AG04450 (cell line): ENCODE data around the gene HMMR. TPM values are rescaled to one million over a fixed set of nuclear protein-coding genes. Genes with fewer than 3 reads are reported as not detected.
A peak's percentile ranks its signal among the peaks of the same experiment; 100 is the strongest.
"Not testable (repeated sequence)": the region's sequence is repeated elsewhere in the genome, so short reads cannot be mapped to it uniquely, and the experiment has no call there.

Experiments
- CTCF ChIA-PET: fragments of 300-600, 350-600 bp; formaldehyde crosslinking; extraction: SDS; loops from one replicate; lab custom pipeline; 2022; ENCODE audit warnings: antibody characterized with exemption, inconsistent platforms; lab: Charles Lee
- POLR2A ChIA-PET: fragments of 350-600 bp; formaldehyde crosslinking; extraction: SDS; loops from one replicate; lab custom pipeline; 2021; ENCODE audit warnings: antibody characterized with exemption, inconsistent platforms; lab: Yijun Ruan, JAX
- DNase-seq: peaks from one replicate; pipeline ENCODE4 v3.0.0-alpha.2; 2011; ENCODE audit warnings: low read depth, low spot score
- H3K27ac ChIP-seq: one replicate; pipeline ENCODE4 v1.5.1; 2012; ENCODE audit warnings: low read depth, low read length, control low read depth
- H3K27me3 ChIP-seq: one replicate; pipeline ENCODE4 v1.6.0; 2012; ENCODE audit warnings: low read length; ENCODE audit not compliant: control insufficient read depth, insufficient read depth
- H3K4me3 ChIP-seq: 2 replicates; pipeline ENCODE4 v1.5.1; 2011; ENCODE audit warnings: mild to moderate bottlenecking, low read depth, low read length, control low read depth
- H3K9me3 ChIP-seq: 2 replicates; pipeline ENCODE4 v1.5.1; 2012; ENCODE audit warnings: low read length; ENCODE audit not compliant: control insufficient read depth, insufficient read depth
- polyA minus RNA-seq: library from RNA; depleted of rRNA, polyadenylated mRNA; stranded (reverse); fragments of >200 nt; gene quantifications from 2 replicates; pipeline ENCODE4 v1.2.3, GENCODE V29; 2011; rRNA and poly(A)+ RNA removed
- polyA plus RNA-seq: library from polyadenylated mRNA; depleted of rRNA; stranded (reverse); fragments of >200 nt; gene quantifications from 2 replicates; pipeline ENCODE4 v1.2.3, GENCODE V29; 2011; rRNA removed
- TF ChIP-seq, protein P1 (sequence below): IDR thresholded peaks from 2 replicates; pipeline ENCODE4 v1.5.1; 2011; ENCODE audit warnings: low read depth, low read length, control low read depth, inconsistent platforms

Gene HMMR, protein sequence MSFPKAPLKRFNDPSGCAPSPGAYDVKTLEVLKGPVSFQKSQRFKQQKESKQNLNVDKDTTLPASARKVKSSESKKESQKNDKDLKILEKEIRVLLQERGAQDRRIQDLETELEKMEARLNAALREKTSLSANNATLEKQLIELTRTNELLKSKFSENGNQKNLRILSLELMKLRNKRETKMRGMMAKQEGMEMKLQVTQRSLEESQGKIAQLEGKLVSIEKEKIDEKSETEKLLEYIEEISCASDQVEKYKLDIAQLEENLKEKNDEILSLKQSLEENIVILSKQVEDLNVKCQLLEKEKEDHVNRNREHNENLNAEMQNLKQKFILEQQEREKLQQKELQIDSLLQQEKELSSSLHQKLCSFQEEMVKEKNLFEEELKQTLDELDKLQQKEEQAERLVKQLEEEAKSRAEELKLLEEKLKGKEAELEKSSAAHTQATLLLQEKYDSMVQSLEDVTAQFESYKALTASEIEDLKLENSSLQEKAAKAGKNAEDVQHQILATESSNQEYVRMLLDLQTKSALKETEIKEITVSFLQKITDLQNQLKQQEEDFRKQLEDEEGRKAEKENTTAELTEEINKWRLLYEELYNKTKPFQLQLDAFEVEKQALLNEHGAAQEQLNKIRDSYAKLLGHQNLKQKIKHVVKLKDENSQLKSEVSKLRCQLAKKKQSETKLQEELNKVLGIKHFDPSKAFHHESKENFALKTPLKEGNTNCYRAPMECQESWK
- 6.3 and 12.5 TPM in 2 replicates for polyA plus RNA-seq
- polyA minus RNA-seq = 1.6 and 2.5 TPM in 2 replicates

- H3K27ac ChIP-seq = peak within 1 kb of the TSS; percentile 98
- ChIA-PET POLR2A (interaction anchor here (0.6 to 3.4 kb wide), 11 partner anchors 7 to 545 kb away, joined by 3 to 20 read pairs (median 3); partner anchors contain the start of genes CCNG1 and MAT2B), CTCF (interaction anchor here (0.7 to 3.1 kb wide), 8 partner anchors 10 to 51 kb away, joined by 3 to 16 read pairs (median 4); partner anchors contain the start of gene MAT2B)
- H3K9me3 ChIP-seq = no peaks in the 10 kb centered on the region
- no peak for DNase-seq
- peak within 1 kb of the TSS; percentile 82 for H3K4me3 ChIP-seq
- H3K27me3 ChIP-seq = no peaks in the 10 kb centered on the region
- TF ChIP-seq, protein P1, sequence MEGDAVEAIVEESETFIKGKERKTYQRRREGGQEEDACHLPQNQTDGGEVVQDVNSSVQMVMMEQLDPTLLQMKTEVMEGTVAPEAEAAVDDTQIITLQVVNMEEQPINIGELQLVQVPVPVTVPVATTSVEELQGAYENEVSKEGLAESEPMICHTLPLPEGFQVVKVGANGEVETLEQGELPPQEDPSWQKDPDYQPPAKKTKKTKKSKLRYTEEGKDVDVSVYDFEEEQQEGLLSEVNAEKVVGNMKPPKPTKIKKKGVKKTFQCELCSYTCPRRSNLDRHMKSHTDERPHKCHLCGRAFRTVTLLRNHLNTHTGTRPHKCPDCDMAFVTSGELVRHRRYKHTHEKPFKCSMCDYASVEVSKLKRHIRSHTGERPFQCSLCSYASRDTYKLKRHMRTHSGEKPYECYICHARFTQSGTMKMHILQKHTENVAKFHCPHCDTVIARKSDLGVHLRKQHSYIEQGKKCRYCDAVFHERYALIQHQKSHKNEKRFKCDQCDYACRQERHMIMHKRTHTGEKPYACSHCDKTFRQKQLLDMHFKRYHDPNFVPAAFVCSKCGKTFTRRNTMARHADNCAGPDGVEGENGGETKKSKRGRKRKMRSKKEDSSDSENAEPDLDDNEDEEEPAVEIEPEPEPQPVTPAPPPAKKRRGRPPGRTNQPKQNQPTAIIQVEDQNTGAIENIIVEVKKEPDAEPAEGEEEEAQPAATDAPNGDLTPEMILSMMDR = no peak
Measured at GRCh38 chr5:163460562-163461171, at the start of gene HMMR. HMMR (plus strand) TSS chr5:163460632; CDS start chr5:163460693, 61 bp downstream.

- POLR2A ChIA-PET, H3K4me3 ChIP-seq, H3K9me3 ChIP-seq, DNase-seq, H3K27ac ChIP-seq: not testable (repeated sequence)
- CTCF ChIA-PET = interaction anchor here (0.7 to 1.3 kb wide), 2 partner anchors 8 to 9 kb away, joined by 3 read pairs; no protein-coding TSS in a partner anchor
- peaks cover 14% of the 10 kb centered on the region for H3K27me3 ChIP-seq
Measured at GRCh38 chr5:163415673-163416072, 44.8 kb upstream of the HMMR start.

GRCh38 chr5:163424836-163425235 is 35.6 kb upstream of the HMMR start:
- TF ChIP-seq, protein P1 = no peak
- DNase-seq = no peak
- H3K9me3 ChIP-seq = no peaks in the 10 kb centered on the region
- H3K27ac ChIP-seq = no peak overlapping the region
- no peak overlapping the region for H3K4me3 ChIP-seq
- H3K27me3 ChIP-seq = no peaks in the 10 kb centered on the region
- POLR2A ChIA-PET = no interaction called here
- CTCF ChIA-PET = interaction anchor here (1.3 kb wide), 1 partner anchor 17 kb away, joined by 6 read pairs; no protein-coding TSS in a partner anchor

- CTCF ChIA-PET, H3K27me3 ChIP-seq, H3K9me3 ChIP-seq, POLR2A ChIA-PET, H3K27ac ChIP-seq, H3K4me3 ChIP-seq, DNase-seq: not testable (repeated sequence)
Measured at GRCh38 chr5:163426128-163426527, 34.3 kb upstream of the HMMR start.

GRCh38 chr5:163432544-163432943 is 27.9 kb upstream of the HMMR start:
- TF ChIP-seq, protein P1 = no peak
- POLR2A ChIA-PET = no interaction called here

More at GRCh38 chr5:163432544-163432943, 27.9 kb upstream of the HMMR start:
- Histone ChIP-seq H3K4me3 (no peak overlapping the region), H3K27me3 (no peaks in the 10 kb centered on the region), H3K9me3 (no peaks in the 10 kb centered on the region; the same call in 1 of the 2 replicates), H3K27ac (no peak overlapping the region)
- CTCF ChIA-PET = no interaction called here
- no peak for DNase-seq
